H9 (cell line): ENCODE results near the gene ATF3. TPM values are rescaled to one million over a fixed set of nuclear protein-coding genes. Genes with fewer than 3 reads are reported as not detected.

Source experiments
- DNase-seq: peaks from one replicate; pipeline ENCODE4 v3.0.0-alpha.2; 2017
- H2AFZ ChIP-seq: one replicate; pipeline ENCODE4 v1.6.1; 2013; ENCODE audit warnings: mild to moderate bottlenecking, low read length, control low read depth, moderate library complexity
- H2AK5ac ChIP-seq: 2 replicates; pipeline ENCODE4 v1.6.1; 2013; ENCODE audit warnings: low read length, control low read depth, mixed read lengths; ENCODE audit not compliant: insufficient read length
- H2BK120ac ChIP-seq: one replicate; pipeline ENCODE4 v1.6.1; 2013; ENCODE audit warnings: low read depth, mild to moderate bottlenecking, low read length, control low read depth, inconsistent platforms; ENCODE audit not compliant: poor library complexity, severe bottlenecking
- H2BK12ac ChIP-seq: 2 replicates; pipeline ENCODE4 v1.6.1; 2013; ENCODE audit warnings: low read length, control low read depth, mixed read lengths, low read depth; ENCODE audit not compliant: insufficient read length
- H2BK15ac ChIP-seq: 2 replicates; pipeline ENCODE4 v1.6.1; 2013; ENCODE audit warnings: low read depth, low read length, control low read depth
- H2BK20ac ChIP-seq: one replicate; pipeline ENCODE4 v1.6.1; 2013; ENCODE audit warnings: low read depth, mild to moderate bottlenecking, low read length, control low read depth, inconsistent platforms; ENCODE audit not compliant: poor library complexity, severe bottlenecking
- H2BK5ac ChIP-seq: 2 replicates; pipeline ENCODE4 v1.6.1; 2013; ENCODE audit warnings: low read length, control low read depth, mixed read lengths; ENCODE audit not compliant: insufficient read length
- H3K14ac ChIP-seq: 2 replicates; pipeline ENCODE4 v1.6.1; 2013; ENCODE audit warnings: low read length, control low read depth; ENCODE audit not compliant: insufficient read depth
- H3K18ac ChIP-seq: 2 replicates; pipeline ENCODE4 v1.6.1; 2013; ENCODE audit warnings: low read depth, mild to moderate bottlenecking, mixed read lengths, low read length, control low read depth; ENCODE audit not compliant: insufficient read length
- H3K23ac ChIP-seq: 2 replicates; pipeline ENCODE4 v1.6.1; 2013; ENCODE audit warnings: low read length, control low read depth, mixed read lengths, low read depth; ENCODE audit not compliant: insufficient read length
- H3K23me2 ChIP-seq: 2 replicates; pipeline ENCODE4 v1.6.1; 2013; ENCODE audit warnings: low read depth, mild to moderate bottlenecking, mixed read lengths, low read length, control low read depth; ENCODE audit not compliant: insufficient read length, poor library complexity, severe bottlenecking
- H3K27ac ChIP-seq: 2 replicates; pipeline ENCODE4 v1.5.1; 2013; ENCODE audit warnings: low read length, control low read depth, mixed read lengths, low read depth; ENCODE audit not compliant: insufficient read length
- H3K27me3 ChIP-seq: 2 replicates; pipeline ENCODE4 v1.6.1; 2013; ENCODE audit warnings: low read length, control low read depth, inconsistent platforms; ENCODE audit not compliant: insufficient read depth
- H3K4ac ChIP-seq: 2 replicates; pipeline ENCODE4 v1.6.1; 2013; ENCODE audit warnings: low read depth, mild to moderate bottlenecking, control low read depth, inconsistent platforms, low read length, moderate library complexity
- H3K4me1 ChIP-seq: 2 replicates; pipeline ENCODE4 v1.6.1; 2013; ENCODE audit warnings: low read length, control low read depth, inconsistent platforms; ENCODE audit not compliant: insufficient read depth
- H3K4me2 ChIP-seq: 2 replicates; pipeline ENCODE4 v1.6.1; 2013; ENCODE audit warnings: low read length, control low read depth, mixed read lengths; ENCODE audit not compliant: insufficient read length, insufficient read depth
- H3K56ac ChIP-seq: 2 replicates; pipeline ENCODE4 v1.6.1; 2013; ENCODE audit warnings: low read depth, mild to moderate bottlenecking, mixed read lengths, low read length, control low read depth; ENCODE audit not compliant: insufficient read length
- H3K79me1 ChIP-seq: 2 replicates; pipeline ENCODE4 v1.6.1; 2013; ENCODE audit warnings: low read depth, mild to moderate bottlenecking, moderate library complexity, low read length, control low read depth, inconsistent platforms; ENCODE audit not compliant: insufficient read depth, poor library complexity, severe bottlenecking
- H3K79me2 ChIP-seq: 2 replicates; pipeline ENCODE4 v1.6.1; 2013; ENCODE audit warnings: low read length, control low read depth, inconsistent platforms; ENCODE audit not compliant: insufficient read depth
- H3K9ac ChIP-seq: 2 replicates; pipeline ENCODE4 v1.6.1; 2013; ENCODE audit warnings: low read length, control low read depth, mixed read lengths; ENCODE audit not compliant: insufficient read length; ENCODE audit errors: extremely low read depth
- H3K9me3 ChIP-seq: one replicate; pipeline ENCODE4 v1.6.1; 2013; ENCODE audit warnings: low read depth, low read length, inconsistent platforms; ENCODE audit not compliant: control insufficient read depth
- H3T11ph ChIP-seq: one replicate; pipeline ENCODE4 v1.6.1; 2013; ENCODE audit warnings: mild to moderate bottlenecking, low read length, control low read depth, inconsistent platforms
- H4K20me1 ChIP-seq: one replicate; pipeline ENCODE4 v1.6.1; 2013; ENCODE audit not compliant: control insufficient read depth, insufficient read length, insufficient read depth
- H4K5ac ChIP-seq: 2 replicates; pipeline ENCODE4 v1.6.1; 2013; ENCODE audit warnings: low read depth, mild to moderate bottlenecking, mixed read lengths, low read length, control low read depth; ENCODE audit not compliant: insufficient read length
- H4K8ac ChIP-seq: replicated peaks from 2 replicates; pipeline ENCODE4 v1.6.1; 2013; ENCODE audit warnings: low read length, control low read depth, mixed read lengths, low read depth; ENCODE audit not compliant: insufficient read length
- H4K91ac ChIP-seq: 2 replicates; pipeline ENCODE4 v1.6.1; 2013; ENCODE audit warnings: low read depth, mild to moderate bottlenecking, moderate library complexity, mixed read lengths, low read length, control low read depth; ENCODE audit not compliant: insufficient read length
- H3K27ac Mint-ChIP-seq, 3 experiments: 2 replicates in 2 of 3; 3 replicates in 1 of 3; pipeline ENCODE4 v1.8.0; 2020 to 2021; ENCODE audit warnings: mixed read lengths in 3 of 3, mild to moderate bottlenecking in 1 of 3, moderate library complexity in 1 of 3
- H3K27me3 Mint-ChIP-seq: 2 replicates; pipeline ENCODE4 v1.8.0; 2021; ENCODE audit warnings: low read depth, mild to moderate bottlenecking, moderate library complexity, mixed read lengths
- H3K36me3 Mint-ChIP-seq, 3 experiments: 2 replicates in 2 of 3; 3 replicates in 1 of 3; pipeline ENCODE4 v1.8.0; 2020 to 2021; ENCODE audit warnings: low read depth in 3 of 3, mixed read lengths in 3 of 3; ENCODE audit not compliant: insufficient read depth in 1 of 3
- H3K4me1 Mint-ChIP-seq, 2 experiments: 2 replicates each; pipeline ENCODE4 v1.8.0; 2020; ENCODE audit warnings: mixed read lengths in 2 of 2
- H3K4me3 Mint-ChIP-seq, 2 experiments: 2 replicates in 1 of 2; 3 replicates in 1 of 2; pipeline ENCODE4 v1.8.0; 2020 to 2021; ENCODE audit warnings: mild to moderate bottlenecking in 2 of 2, mixed read lengths in 2 of 2, moderate library complexity in 1 of 2
- H3K9me3 Mint-ChIP-seq, 2 experiments: 2 replicates in 1 of 2; 3 replicates in 1 of 2; pipeline ENCODE4 v1.8.0; 2020; ENCODE audit warnings: mild to moderate bottlenecking in 2 of 2, mixed read lengths in 2 of 2, moderate library complexity in 1 of 2
- CTCF ChIP-seq: fragments of 200-600 bp; sonication (generic); conservative IDR thresholded peaks from 3 replicates; pipeline ENCODE4 v1.8.0; 2021; ENCODE audit warnings: antibody characterized with exemption, mild to moderate bottlenecking
- WGBS: extraction: QIAGEN DNeasy Blood & Tissue Kit; methylation state at CpG from one replicate; pipeline ENCODE4 v1.1.7; 2013; ENCODE audit warnings: missing lambda C conversion rate, low lambda C conversion rate, mixed read lengths; ENCODE audit not compliant: insufficient read length; ENCODE audit errors: extremely low coverage; 5-methylcytosine and 5-hydroxymethylcytosine counted together
- total RNA-seq: library from RNA; stranded (reverse); gene quantifications from 2 replicates; pipeline ENCODE4 v1.2.1, GENCODE V29; 2021

The ATF3 gene
- total RNA-seq, 1 experiment from 2014 or later, result 14.7 TPM

- H4K8ac ChIP-seq, result no peak overlapping the region
- H2BK12ac ChIP-seq, result no peak overlapping the region
- no peak overlapping the region for H3K4me2 ChIP-seq
- no peak overlapping the region for H2BK15ac ChIP-seq
- Mint-ChIP-seq H3K9me3 (no peaks in the 10 kb centered on the region), H3K27me3 (peaks cover 16% of the 10 kb centered on the region), H3K4me1 (no peaks in the 10 kb centered on the region), H3K4me3 (no peak overlapping the region), H3K27ac (no peak overlapping the region), H3K36me3 (no peaks in the 10 kb centered on the region)
- H3K79me2 ChIP-seq, result no peaks in the 10 kb centered on the region
- H2BK20ac ChIP-seq, result no peak overlapping the region
- H3T11ph ChIP-seq, result no peak overlapping the region
- no peaks in the 10 kb centered on the region for H3K4me1 ChIP-seq
- H4K91ac ChIP-seq, result no peak overlapping the region
- no peaks in the 10 kb centered on the region for H3K9me3 ChIP-seq
- H3K18ac ChIP-seq, result no peak overlapping the region
- H2AFZ ChIP-seq, result no peak overlapping the region
- no peak overlapping the region for H4K5ac ChIP-seq
- H3K56ac ChIP-seq, result no peak overlapping the region
- H3K23ac ChIP-seq, result no peak overlapping the region
- no peak overlapping the region for H2AK5ac ChIP-seq
- no peak overlapping the region; the same call in 1 of the 2 replicates for H3K14ac ChIP-seq
- H3K27me3 ChIP-seq, result no peaks in the 10 kb centered on the region
- no peak overlapping the region for H3K9ac ChIP-seq
- no peaks in the 10 kb centered on the region for H4K20me1 ChIP-seq
- H2BK5ac ChIP-seq, result no peak overlapping the region
- no CpG with 5 or more reads among the region's 6 CpGs for WGBS
- DNase-seq, result no peak
- H3K23me2 ChIP-seq, result no peaks in the 10 kb centered on the region
- no peak overlapping the region for H2BK120ac ChIP-seq
- H3K4ac ChIP-seq, result no peak overlapping the region
- no peak for TF ChIP-seq CTCF
- H3K27ac ChIP-seq, result no peak overlapping the region
- H3K79me1 ChIP-seq, result no peaks in the 10 kb centered on the region
Measured at GRCh38 chr1:212644866-212645545, 36.4 kb downstream of the ATF3 start.
